ENCODE measurements around the gene UFM1.
A peak's percentile ranks its signal among the peaks of the same experiment; 100 is the strongest.
"Not testable (repeated sequence)": the region's sequence is repeated elsewhere in the genome, so short reads cannot be mapped to it uniquely, and the experiment has no call there.

UFM1 gene

GRCh38 chr13:38349390-38350113 is at the start of gene UFM1:
Gene UFM1, plus strand, starts transcription at chr13:38349851. Its CDS starts 69 bp downstream, at chr13:38349920.
- DNase-seq, result peak; percentile 79

- no peak for DNase-seq
Measured at GRCh38 chr13:38301236-38301635, 48.4 kb upstream of the UFM1 start.

GRCh38 chr13:38303816-38304320 is 45.8 kb upstream of the UFM1 start:
- DNase-seq, result no peak

- DNase-seq, result no peak
Measured at GRCh38 chr13:38308736-38309135, 40.9 kb upstream of the UFM1 start.

- DNase-seq, result no peak
Measured at GRCh38 chr13:38309397-38309796, 40.3 kb upstream of the UFM1 start.

GRCh38 chr13:38311175-38311574 is 38.5 kb upstream of the UFM1 start:
- DNase-seq, result not testable (repeated sequence)

- DNase-seq, result no peak
Measured at GRCh38 chr13:38316129-38316528, 33.5 kb upstream of the UFM1 start.

GRCh38 chr13:38321654-38322053 is 28.0 kb upstream of the UFM1 start:
- DNase-seq, result no peak

GRCh38 chr13:38325426-38325825 is 24.2 kb upstream of the UFM1 start:
- DNase-seq, result no peak

- DNase-seq, result no peak
Measured at GRCh38 chr13:38328699-38329098, 21.0 kb upstream of the UFM1 start.

- DNase-seq, result no peak
Measured at GRCh38 chr13:38334845-38335244, 14.8 kb upstream of the UFM1 start.

GRCh38 chr13:38338089-38338488 is 11.6 kb upstream of the UFM1 start:
- no peak for DNase-seq

- no peak for DNase-seq
Measured at GRCh38 chr13:38340624-38341023, 9.0 kb upstream of the UFM1 start.

- no peak for DNase-seq
Measured at GRCh38 chr13:38341149-38341692, 8.4 kb upstream of the UFM1 start.

- no peak for DNase-seq
Measured at GRCh38 chr13:38346764-38347163, 2.9 kb upstream of the UFM1 start.

- no peak for DNase-seq
Measured at GRCh38 chr13:38348861-38349389, 726 bp upstream of the UFM1 start.

GRCh38 chr13:38350114-38350617 is 515 bp downstream of the UFM1 start:
- peak; percentile 7 for DNase-seq

GRCh38 chr13:38355595-38356119 is 6.0 kb downstream of the UFM1 start:
- DNase-seq, result no peak

- DNase-seq, result no peak
Measured at GRCh38 chr13:38358684-38359083, 9.0 kb downstream of the UFM1 start.

- DNase-seq, result no peak
Measured at GRCh38 chr13:38361542-38362262, 12.1 kb downstream of the UFM1 start.

- no peak for DNase-seq
Measured at GRCh38 chr13:38363219-38363618, 13.6 kb downstream of the UFM1 start.

- DNase-seq, result not testable (repeated sequence)
Measured at GRCh38 chr13:38363746-38364145, 14.1 kb downstream of the UFM1 start.

- no peak for DNase-seq
Measured at GRCh38 chr13:38365661-38366060, 16.0 kb downstream of the UFM1 start.

Data from NCI-H774 (cell line).